Endodermal cell (in vitro differentiated cells): ENCODE results near the gene NGEF. TPM values are rescaled to one million over a fixed set of nuclear protein-coding genes. Genes with fewer than 3 reads are reported as not detected.

ENCODE experiments used
- DNase-seq: peaks from one replicate; pipeline ENCODE4 v3.0.0-alpha.2; 2017
- H3K27ac ChIP-seq: 2 replicates; pipeline ENCODE4 v1.5.1; 2013; ENCODE audit warnings: mild to moderate bottlenecking, low read depth, low read length, moderate library complexity
- H3K27me3 ChIP-seq: 2 replicates; pipeline ENCODE4 v1.6.1; 2013; ENCODE audit warnings: mild to moderate bottlenecking, low read length, moderate library complexity; ENCODE audit not compliant: insufficient read depth, control insufficient read depth, poor library complexity, severe bottlenecking
- H3K36me3 ChIP-seq: 2 replicates; pipeline ENCODE4 v1.7.0; 2013; ENCODE audit warnings: mild to moderate bottlenecking, low read length, moderate library complexity; ENCODE audit not compliant: control insufficient read depth, insufficient read depth
- H3K4me1 ChIP-seq: one replicate; pipeline ENCODE4 v1.7.0; 2013; ENCODE audit warnings: low read length; ENCODE audit not compliant: control insufficient read depth, insufficient read depth
- H3K4me3 ChIP-seq: 2 replicates; pipeline ENCODE4 v1.5.1; 2013; ENCODE audit warnings: mild to moderate bottlenecking, low read length, moderate library complexity
- H3K9ac ChIP-seq: 2 replicates; pipeline ENCODE4 v1.6.1; 2013; ENCODE audit warnings: mild to moderate bottlenecking, low read length, moderate library complexity; ENCODE audit not compliant: poor library complexity, severe bottlenecking; ENCODE audit errors: extremely low read depth
- H3K9me3 ChIP-seq: 2 replicates; pipeline ENCODE4 v1.6.1; 2013; ENCODE audit warnings: mild to moderate bottlenecking, low read length, moderate library complexity; ENCODE audit not compliant: control insufficient read depth
- H3K27ac Mint-ChIP-seq: 2 replicates; pipeline ENCODE4 v1.8.0; 2020; ENCODE audit warnings: mixed read lengths
- H3K27me3 Mint-ChIP-seq: 2 replicates; pipeline ENCODE4 v1.8.0; 2021; ENCODE audit warnings: mild to moderate bottlenecking, mixed read lengths; ENCODE audit not compliant: insufficient read depth
- H3K36me3 Mint-ChIP-seq: 2 replicates; pipeline ENCODE4 v1.8.0; 2020; ENCODE audit warnings: low read depth, mixed read lengths
- H3K4me1 Mint-ChIP-seq: 2 replicates; pipeline ENCODE4 v1.8.0; 2020; ENCODE audit warnings: mixed read lengths
- H3K4me3 Mint-ChIP-seq: 2 replicates; pipeline ENCODE4 v1.8.0; 2020; ENCODE audit warnings: mild to moderate bottlenecking, moderate library complexity, mixed read lengths
- H3K9me3 Mint-ChIP-seq: 2 replicates; pipeline ENCODE4 v1.8.0; 2020; ENCODE audit warnings: mild to moderate bottlenecking, mixed read lengths
- CTCF ChIP-seq: fragments of 200-600 bp; sonication (generic); conservative IDR thresholded peaks from 2 replicates; pipeline ENCODE4 v1.5.0; 2021; ENCODE audit warnings: antibody characterized with exemption, mild to moderate bottlenecking
- WGBS, 2 experiments: methylation state at CpG; one replicate each; pipeline versions ENCODE4 v1.1.5 to v1.1.7; 2013; ENCODE audit warnings: missing lambda C conversion rate in 2 of 2, mixed read lengths in 1 of 2; ENCODE audit not compliant: insufficient coverage in 1 of 2, insufficient read length in 1 of 2; 5-methylcytosine and 5-hydroxymethylcytosine counted together
- total RNA-seq, 2 donors: library from RNA; stranded (reverse); fragmentation: NEBNext Ultra II Directional in 1 of 2; extraction: Animal tissue kit (Norgen Biotek cat#: 25700) in 1 of 2; gene quantifications; 2 replicates in 1 of 2; 3 replicates in 1 of 2; pipeline ENCODE4 v1.2.1, GENCODE V29; 2021

The NGEF gene
- total RNA-seq, 2 donors from 2014 or later: 1.8 to 2.9 TPM

- Histone ChIP-seq H3K36me3 (no peaks in the 10 kb centered on the region), H3K9ac (no peak overlapping the region), H3K9me3 (no peaks in the 10 kb centered on the region), H3K27me3 (no peaks in the 10 kb centered on the region), H3K4me3 (no peak overlapping the region), H3K4me1 (no peaks in the 10 kb centered on the region), H3K27ac (no peak overlapping the region)
- peaks cover 2% of the 10 kb centered on the region for H3K27me3 Mint-ChIP-seq
- DNase-seq: peak; percentile 39
- no peaks in the 10 kb centered on the region for H3K36me3 Mint-ChIP-seq
- 90 to 93% methylated on average over 2 to 10 of the region's 10 CpGs for WGBS, 2 experiments
- no peak for TF ChIP-seq CTCF
- H3K27ac Mint-ChIP-seq: no peak overlapping the region
- H3K4me1 Mint-ChIP-seq: peaks cover 2% of the 10 kb centered on the region
- H3K9me3 Mint-ChIP-seq: no peaks in the 10 kb centered on the region
- H3K4me3 Mint-ChIP-seq: no peak overlapping the region
Observed at GRCh38 chr2:232977438-232977971, 35.6 kb downstream of the NGEF start.

- H3K27ac ChIP-seq: no peak overlapping the region
- TF ChIP-seq CTCF: no peak
- Mint-ChIP-seq H3K4me1 (peaks cover 2% of the 10 kb centered on the region), H3K4me3 (no peak overlapping the region), H3K9me3 (no peaks in the 10 kb centered on the region), H3K36me3 (no peaks in the 10 kb centered on the region), H3K27ac (no peak overlapping the region), H3K27me3 (peaks cover 2% of the 10 kb centered on the region)
- no peak overlapping the region for H3K4me3 ChIP-seq
- peak; percentile 35 for DNase-seq
- no peaks in the 10 kb centered on the region for H3K36me3 ChIP-seq
- H3K9me3 ChIP-seq: no peaks in the 10 kb centered on the region
- no peaks in the 10 kb centered on the region for H3K4me1 ChIP-seq
- H3K27me3 ChIP-seq: no peaks in the 10 kb centered on the region
- H3K9ac ChIP-seq: no peak overlapping the region
- WGBS, 2 experiments: 89 to 91% methylated on average over 17 to 20 of the region's 20 CpGs
Observed at GRCh38 chr2:232976666-232977437, 36.2 kb downstream of the NGEF start.

GRCh38 chr2:232976176-232976575, 36.9 kb downstream of the NGEF start:
- Mint-ChIP-seq H3K27me3 (peaks cover 2% of the 10 kb centered on the region), H3K9me3 (no peaks in the 10 kb centered on the region), H3K36me3 (no peaks in the 10 kb centered on the region), H3K4me3 (no peak overlapping the region), H3K4me1 (peaks cover 2% of the 10 kb centered on the region), H3K27ac (no peak overlapping the region)
- peak; percentile 31 for DNase-seq
- H3K9me3 ChIP-seq: no peaks in the 10 kb centered on the region
- no peak for TF ChIP-seq CTCF
- no peak overlapping the region for H3K4me3 ChIP-seq
- H3K9ac ChIP-seq: no peak overlapping the region
- no peak overlapping the region for H3K27ac ChIP-seq
- no peaks in the 10 kb centered on the region for H3K36me3 ChIP-seq
- H3K4me1 ChIP-seq: no peaks in the 10 kb centered on the region
- H3K27me3 ChIP-seq: no peaks in the 10 kb centered on the region
- WGBS, 2 experiments: 83 to 90% methylated on average over 2 to 3 of the region's 4 CpGs
